G401.6 (cell line): ENCODE data around the gene PAM.
"Not testable (repeated sequence)": the region's sequence is repeated elsewhere in the genome, so short reads cannot be mapped to it uniquely, and the experiment has no call there.

Source experiments
- FAIRE-seq: peaks from 2 replicates; lab custom pipeline; 2012; peaks lifted over from hg19 to GRCh38; lab: Jason Lieb, UNC

Gene PAM

DNA sequence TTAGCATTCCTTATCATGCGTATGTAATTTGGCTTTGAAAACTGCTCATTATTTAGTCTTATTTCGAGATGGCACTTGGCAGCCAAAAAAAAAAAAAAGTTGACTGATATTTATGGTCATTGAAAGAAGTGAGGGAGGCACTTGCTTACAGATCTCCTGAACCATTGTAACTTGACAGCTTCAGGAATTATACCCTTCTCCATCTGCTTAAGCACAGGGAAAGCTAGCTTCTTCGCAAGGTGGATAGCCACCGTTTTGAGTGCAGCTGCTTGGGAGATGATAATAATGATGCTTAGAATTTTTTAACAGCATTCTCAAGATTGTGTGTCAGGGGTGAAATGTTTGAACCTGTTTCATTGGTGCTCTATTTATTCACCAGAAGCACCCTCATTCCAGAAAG is 248.8 kb downstream of the PAM start:
- no peak for FAIRE-seq

DNA sequence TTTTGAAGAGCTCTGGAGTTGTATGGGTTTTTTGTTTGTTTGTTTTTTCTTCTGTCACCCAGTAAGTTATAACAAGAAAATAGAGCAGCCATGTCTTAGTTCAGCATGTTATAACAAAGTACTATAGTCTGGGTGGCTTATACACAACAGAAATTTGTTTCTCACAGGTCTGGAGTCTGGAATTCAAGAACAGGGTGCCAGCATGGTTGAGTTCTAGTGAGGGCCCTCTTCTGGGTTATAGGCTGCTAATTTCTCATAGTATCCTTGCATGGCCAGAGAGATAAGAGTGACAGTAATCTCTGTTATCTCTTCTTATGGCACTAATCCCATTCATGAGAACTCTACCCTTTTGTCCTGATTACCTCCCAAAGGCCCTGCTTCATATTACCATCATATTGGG is 250.2 kb downstream of the PAM start:
- FAIRE-seq: no peak

DNA sequence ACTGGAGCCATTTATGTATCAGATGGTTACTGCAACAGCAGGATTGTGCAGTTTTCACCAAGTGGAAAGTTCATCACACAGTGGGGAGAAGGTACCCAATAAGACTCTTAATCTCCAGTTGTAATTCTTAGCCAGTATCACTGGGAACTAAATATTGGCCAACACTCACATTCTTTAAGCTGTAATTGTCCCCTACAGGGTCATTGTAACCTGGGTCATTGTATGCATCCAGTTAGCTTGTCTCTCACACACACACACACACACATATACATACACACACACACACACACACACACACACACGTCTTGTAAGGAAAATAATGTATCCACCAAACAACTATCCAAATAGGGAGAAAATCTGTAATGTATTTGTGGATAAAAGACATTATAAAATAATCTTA is 251.8 kb downstream of the PAM start:
- FAIRE-seq: no peak

DNA sequence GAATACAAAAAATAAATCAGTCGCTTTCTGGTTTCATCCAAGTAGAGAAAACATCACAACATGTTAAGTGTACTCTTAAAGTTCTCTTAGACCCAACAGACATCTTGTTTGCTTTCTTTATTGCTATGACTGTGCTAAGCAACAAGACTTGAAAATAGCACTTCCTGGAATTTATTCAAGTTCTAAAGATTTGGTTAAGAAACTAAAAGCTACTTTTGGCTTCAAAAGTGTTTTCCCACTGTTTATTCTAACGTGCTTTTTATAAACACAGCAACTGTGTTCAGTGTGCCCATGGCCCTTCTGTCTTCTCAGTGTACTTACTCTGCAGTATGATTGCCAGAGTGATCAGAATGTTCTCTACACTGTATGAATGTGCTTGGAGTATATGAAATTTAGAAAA is 255.1 kb downstream of the PAM start:
- no peak for FAIRE-seq

DNA sequence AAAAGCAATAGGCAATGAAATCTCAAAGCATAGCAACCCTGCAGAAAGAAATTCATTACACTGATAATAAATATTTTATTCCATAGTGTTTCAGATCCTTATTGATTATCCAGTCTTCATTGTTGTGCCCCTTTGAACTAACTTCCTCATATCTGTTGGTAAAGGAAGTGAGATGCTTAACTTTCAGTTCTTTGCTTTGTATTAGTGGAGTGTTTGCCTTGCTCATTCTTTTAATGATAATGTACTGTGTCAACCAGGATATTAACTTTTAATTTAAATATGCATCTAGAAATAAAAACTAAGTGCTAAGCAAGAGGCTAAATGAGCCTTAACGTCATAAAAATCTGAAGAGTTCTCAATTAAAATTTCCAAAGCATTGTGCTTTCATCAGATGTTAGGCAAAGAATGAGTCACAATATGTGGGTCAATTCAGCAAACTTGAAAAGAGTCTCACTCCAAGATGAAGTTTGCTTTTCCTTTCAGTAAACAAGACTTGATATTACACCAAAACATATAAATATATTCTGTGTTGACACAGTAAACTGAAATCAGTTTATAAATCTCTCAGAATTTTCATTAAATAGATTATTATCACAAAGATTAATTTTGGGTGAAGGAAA is 258.9 kb downstream of the PAM start:
- FAIRE-seq: no peak

DNA sequence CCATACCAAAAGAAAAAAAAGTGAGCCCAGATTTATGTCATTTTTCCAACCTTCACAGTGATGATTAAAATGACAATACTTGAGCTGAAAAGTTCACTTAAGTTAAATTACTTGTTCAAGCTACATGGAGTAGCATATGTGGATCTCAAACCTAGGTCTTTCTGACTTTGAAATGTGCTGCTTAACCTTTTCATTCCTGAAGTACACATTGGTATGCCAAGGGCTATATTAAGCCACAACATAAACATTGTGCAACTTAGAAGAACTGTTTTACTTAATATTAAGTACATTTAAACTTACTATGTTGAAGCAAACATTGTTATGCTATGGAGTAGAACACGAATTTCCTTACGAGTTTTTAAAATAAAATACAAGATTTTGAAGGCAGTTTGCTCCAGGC is 259.9 kb downstream of the PAM start:
- no peak for FAIRE-seq

DNA sequence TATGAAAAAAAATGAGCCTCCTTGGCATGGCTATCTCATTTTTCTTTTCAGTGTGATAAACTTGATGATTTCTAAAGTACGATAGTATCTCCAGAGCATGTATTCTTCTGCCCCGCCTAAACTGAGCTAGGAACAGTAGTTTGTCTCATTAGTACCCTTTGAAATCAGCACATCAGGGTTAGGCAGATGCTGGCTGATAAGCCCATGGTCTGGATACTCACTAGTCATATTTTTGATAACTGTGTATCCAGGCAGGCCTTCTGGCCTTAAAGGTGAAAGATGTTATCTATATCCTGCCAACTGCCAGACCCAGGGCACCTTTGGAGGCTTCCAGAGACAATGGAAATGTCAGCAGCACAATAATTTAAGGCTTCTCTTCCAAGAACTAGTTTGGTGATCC is 261.1 kb downstream of the PAM start:
- no peak for FAIRE-seq

DNA sequence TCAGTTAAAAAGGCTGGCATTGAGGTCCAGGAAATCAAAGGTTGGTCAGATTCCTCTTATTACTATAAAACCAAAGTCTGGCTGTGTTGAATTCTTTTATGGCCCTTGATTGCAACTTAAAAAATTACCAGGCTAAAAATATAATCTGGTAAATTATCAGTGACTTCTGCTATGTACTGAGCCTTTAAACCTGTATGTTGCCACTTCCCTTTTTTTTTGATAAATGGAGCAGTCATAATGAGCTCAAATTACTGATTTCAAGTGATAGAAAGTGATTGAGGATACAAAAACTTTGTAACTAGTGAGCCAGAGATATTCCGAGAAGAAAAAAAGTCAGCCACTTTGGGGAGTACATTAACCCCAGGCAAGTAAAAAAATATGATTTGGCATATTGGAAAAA is 264.7 kb downstream of the PAM start:
- FAIRE-seq: no peak

DNA sequence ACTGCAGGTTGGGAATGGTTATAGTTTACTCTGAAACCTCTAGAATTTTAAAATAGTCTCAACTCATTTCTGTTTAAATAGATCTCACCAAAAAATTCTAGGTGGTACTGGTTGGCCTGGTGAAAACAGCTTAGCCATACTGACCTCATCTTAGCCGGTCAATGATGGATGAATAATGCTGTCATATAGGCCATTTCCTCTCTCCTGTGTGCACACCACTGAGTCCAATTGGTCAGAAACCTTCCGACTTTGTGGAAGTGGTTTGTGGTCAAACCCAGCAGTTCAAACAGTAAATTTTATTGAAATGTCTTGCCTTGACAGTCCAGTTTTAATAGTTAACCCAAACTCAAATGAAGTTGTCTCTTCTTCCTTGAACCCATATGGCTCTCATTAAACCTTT is 266.2 kb downstream of the PAM start:
- FAIRE-seq: no peak

DNA sequence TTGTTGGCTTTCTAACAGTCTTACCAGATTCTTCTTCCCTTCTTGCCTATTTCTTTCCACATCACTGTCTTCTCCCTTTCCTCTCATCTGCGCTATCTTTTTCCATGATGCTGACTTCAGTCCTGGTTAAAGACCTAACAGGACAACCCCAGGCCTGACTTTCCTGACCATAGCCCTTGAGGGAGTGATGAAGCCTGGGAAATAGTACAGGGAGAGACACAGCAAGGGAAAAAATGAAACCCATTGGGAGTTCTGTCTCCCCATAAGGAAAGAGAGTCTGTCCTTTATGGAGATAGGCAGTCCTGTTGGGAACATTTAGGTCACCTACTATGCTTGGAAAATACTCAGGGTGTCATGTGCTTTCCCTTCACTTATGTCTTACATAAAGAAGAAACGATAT is 272.2 kb downstream of the PAM start:
- FAIRE-seq: no peak

DNA sequence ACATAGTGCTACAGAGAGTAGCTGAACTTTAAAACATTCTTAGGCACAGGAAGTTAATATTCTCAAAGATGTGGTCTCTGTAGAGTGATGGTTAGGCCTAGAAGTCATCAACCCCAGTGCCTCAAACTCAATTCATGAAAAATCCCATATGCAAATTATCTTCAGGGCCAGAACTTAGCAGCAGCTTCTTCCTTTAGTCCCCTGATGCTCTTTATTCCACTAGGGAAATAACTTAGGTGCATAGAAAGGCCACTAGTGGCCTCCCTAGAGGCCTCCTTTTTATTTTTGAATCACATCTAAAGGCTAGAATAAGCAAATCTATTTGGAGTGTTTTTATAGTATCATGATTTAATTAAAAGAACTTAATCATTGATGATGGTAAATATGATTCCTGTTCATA is 276.5 kb downstream of the PAM start:
- FAIRE-seq: no peak

DNA sequence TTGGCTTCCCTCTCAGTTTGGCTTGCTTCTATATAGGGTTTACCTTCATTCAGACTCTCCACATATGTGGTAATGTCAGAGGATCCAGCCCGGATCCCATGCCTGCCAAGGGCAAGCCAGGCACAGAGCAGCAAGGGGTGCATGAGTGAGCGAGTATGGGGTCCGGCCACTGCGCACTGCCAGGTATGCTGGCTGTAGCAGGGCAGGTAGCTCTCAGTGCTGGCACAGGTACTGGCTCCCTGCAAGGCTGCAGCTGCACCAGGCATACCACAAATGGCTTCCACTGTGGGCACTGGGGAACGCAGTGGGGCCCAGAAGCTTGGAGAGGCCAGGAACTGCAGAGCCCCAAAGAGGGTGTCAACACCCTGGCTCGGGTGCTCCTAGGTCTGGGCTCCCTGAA is 278.6 kb downstream of the PAM start:
- no peak for FAIRE-seq

DNA sequence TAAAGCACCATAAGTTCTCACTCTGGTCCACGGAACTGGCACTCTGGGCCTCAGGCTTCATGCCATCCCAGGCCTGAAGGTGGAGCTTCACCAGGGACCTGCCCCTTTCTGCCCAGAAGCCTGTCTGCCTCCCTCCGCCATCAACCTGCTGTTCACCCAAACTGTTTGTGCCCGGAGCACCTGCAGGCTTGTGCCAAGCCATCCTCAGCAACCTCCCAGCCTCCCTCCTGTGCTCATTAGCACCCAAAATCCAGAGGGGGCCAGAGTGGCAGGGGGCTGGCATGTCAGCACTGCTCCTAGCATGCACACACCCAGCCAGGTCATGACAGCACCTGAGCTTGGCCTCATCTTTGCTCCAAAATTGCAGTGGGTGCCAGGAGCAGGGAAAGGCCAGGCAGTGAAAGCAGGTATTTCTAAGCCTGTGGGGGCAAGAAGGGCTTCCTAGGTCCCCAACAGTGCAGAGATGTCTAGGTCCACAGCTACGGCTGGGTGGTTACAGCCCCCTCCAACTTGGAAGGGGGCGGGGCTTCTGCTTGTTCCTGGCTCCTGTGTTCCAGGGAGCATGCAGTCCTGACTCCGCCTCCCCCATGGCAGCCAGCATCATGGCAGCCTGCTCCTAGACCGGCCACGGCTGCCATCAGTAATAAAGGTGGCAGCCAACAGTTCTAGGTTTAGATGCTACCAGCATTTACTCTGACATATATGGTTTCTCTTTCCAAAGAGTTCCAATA is 279.7 kb downstream of the PAM start:
- no peak for FAIRE-seq

DNA sequence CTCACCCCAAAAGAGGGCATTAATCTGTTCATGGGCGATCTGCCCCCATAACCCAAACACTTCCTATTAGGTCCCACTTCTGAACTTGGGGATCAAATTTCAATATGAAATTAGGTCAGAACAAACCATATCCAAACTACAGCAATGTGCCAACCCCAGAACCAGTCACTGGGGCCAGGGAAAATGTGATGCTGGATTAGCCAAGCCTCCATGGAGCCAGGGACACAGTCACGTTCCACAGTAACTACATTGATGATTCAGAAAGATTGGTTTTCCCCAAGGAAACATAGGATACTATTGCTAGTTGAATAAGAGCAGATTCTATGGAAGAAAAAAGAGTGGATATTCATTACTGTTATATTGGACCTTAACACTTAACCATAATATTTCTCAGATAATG is 280.6 kb downstream of the PAM start:
- no peak for FAIRE-seq

DNA sequence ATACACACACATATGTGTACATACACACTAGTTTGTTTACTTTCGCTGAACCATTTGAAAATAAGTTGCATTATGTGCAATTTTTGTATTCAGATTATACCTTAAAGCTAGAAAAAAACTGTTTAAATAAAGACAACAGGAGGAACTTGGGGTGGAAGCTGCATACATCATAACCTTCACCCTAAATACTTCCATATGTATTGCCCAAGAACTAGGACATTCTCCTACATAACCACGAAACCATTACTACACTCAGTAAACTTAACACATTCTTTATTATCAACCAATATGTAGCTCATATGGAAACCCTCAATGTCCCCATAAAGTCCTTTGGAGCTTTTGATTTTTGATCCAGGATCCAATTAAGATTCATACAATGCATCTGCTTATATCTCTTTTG is 281.5 kb downstream of the PAM start:
- FAIRE-seq: no peak

DNA sequence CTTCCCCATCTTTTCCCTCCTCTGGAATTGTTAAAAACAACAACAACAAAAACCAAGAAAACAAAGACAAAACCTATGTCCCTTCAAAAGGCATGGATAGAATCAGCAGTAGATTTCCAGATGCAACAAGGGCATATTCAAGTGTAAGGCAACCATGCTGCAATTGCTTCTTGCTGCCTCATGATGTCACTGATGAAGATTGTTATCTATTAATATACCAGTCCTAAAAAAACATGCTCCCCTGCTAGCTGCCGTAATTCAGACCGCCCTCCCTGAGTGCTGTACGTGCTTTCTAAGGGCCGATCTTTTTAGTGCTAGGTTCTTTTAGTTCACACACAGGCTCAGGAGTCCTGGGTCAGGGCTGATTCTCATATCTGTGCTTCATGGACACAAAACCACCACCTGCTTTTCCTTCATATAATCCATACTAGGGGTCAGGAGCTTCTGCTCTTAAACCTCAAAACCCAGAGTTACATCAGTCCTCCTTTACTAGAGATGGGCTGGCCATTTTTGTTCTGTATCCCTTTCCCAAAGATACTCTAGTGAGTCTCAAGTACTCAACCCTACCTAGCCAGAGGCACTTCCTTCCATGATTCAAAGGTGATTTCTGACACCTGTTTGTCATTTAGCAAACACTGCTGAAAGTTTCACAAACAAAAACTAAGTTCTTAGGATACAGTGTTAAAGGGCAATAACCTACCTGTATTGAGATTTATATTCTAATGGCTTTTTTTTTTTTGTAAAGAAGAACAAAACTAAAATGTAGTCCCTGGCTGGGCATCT is 282.8 kb downstream of the PAM start:
- FAIRE-seq: no peak

DNA sequence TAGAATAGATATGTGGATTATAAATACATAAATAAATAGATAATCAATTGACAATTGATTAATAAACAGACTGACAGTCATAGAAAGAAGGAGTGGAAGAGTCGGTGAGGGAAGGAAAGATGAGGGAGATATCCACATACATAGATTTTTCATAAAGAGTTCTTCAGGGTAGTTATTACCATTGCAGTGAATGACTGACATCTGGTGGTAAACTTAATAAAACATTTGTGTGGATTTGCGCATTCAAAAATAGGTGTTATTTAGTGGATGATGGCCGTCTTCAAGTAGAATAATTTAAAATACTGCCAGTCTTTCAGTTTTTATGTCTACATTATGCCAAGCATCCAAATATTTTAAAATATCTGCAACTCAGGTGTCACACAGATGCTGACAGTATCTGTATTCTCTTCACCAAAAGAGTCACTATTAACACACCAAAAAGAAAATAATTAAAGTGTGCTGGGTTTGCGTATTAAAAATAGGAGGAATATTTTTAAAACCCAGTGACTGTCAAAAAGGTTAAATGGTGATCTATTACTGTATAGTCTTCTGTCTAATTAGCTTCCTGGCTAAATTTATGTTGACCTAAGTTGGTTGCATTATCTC is 286.1 kb downstream of the PAM start:
- no peak for FAIRE-seq

DNA sequence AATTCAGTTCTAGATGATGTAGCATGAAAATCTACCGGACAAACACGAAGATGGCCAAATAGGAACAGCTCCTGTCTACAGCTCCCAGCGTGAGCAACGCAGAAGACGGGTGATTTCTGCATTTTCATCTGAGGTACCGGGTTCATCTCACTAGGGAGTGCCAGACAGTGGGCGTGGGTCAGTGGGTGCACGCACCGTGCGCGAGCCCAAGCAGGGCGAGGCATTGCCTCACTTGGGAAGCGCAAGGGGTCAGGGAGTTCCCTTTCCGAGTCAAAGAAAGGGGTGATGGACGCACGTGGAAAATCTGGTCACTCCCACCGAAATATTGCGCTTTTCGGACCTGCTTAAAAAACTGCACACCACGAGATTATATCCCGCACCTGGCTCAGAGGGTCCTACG is 291.6 kb downstream of the PAM start:
- FAIRE-seq: not testable (repeated sequence)

DNA sequence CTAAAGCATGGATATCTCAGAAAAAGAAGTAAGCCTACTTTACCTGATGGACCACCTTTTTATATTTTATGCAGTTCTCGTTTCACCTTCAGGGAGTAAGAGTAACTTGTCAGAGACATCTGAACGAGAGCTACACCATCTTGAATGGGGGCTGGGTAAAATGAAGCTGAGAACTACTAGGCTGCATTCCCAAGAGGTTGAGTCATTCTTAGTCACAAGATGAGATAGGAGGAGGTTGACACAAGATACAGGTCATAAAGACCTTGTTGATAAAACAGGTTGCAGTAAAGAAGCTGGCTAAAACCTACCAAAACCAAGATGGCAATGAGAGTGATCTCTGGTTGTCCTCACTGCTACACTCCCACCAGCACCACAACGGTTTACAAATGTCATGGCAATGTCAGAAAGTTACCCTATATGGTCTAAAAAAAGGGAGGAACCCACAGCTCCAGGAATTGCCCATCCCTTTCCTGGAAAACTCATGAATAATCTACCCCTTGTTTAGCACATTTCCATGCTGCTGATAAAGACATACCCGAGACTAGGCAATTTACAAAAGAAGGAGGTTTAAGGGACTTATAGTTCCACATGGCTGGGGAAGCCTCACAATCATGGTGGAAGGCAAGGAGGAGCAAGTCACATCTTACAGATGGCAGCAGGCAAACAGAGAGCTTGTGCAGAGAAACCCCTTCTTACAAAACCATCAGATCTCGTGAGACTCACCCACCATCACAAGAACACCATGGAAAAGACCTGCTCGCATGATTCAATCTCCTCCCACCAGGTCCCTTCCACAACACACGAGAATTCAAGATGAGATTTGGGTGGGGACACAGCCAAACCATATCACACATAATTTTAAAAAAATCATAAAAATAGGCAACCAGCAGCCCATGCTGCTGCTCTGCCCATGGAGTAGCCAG is 302.4 kb downstream of the PAM start:
- FAIRE-seq: no peak

DNA sequence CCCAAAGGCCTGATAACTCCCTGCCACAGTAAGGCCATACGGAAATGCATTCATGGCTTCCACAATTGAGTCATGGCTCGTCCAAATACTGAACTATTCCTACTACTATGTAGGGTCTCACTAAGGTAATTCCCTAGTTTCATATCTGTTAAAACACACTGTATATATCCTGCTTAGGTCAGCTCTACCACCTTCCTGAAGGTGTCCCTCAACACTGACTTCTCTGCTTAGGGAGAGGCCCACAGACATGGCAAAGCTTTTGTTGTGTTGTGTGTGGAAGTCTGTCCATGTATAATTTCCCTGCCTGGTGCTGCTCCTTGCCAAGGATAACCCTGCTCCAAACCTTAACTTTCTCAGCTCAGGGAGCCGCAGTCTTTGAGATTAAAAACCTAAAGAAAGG is 304.4 kb downstream of the PAM start:
- FAIRE-seq: no peak

DNA sequence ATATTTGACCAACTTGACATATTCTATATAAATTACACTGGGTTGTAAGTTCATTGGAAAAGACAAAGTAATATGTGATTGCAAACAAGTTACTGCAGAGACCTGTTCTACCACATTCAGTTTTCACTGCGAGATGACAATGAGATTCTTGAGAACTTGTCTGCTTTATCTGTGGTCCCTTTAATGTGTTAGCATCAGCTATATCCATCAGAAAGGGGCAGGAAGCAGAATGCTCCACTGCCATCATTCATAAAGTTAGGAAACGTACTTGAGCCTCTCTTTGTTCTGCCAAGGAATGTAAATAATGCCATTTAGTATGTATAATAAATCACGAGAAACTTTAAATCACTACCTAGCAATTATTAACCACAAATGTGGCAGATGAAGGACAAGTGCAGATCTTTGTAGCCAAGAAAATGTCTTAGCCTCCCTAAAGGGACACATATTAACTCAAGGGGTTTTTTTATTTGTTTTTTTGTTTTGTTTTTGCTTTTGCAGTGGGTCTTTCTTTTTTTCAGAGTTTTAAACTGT is 305.4 kb downstream of the PAM start:
- no peak for FAIRE-seq

DNA sequence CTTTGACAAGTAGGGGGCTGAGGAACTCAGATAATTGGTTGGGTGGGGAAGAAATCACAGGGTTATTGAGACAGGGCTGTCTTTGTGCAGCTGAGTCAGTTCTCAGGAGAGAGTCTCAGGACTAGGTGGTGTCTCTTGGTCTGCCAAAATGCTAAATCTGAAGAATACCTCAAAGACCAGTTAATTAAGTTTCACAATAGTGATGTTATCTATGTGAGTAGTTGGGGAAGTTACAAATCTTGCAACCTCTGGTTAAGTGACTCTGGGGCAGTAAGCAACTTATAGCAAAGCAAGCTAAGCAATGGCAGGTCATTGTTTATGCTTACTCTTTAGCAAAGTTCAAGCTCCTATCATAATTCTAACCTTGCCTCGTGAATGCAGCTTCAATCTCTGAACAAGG is 311.2 kb downstream of the PAM start:
- no peak for FAIRE-seq
